ENCODE measurements around the gene RTP3. TPM values are rescaled to one million over a fixed set of nuclear protein-coding genes. Genes with fewer than 3 reads are reported as not detected.
"Not testable (repeated sequence)": the region's sequence is repeated elsewhere in the genome, so short reads cannot be mapped to it uniquely, and the experiment has no call there.

The RTP3 gene
- polyA plus RNA-seq, 2 of the 4 experiments (the other 2 are of a cell fraction), result not detected

DNA sequence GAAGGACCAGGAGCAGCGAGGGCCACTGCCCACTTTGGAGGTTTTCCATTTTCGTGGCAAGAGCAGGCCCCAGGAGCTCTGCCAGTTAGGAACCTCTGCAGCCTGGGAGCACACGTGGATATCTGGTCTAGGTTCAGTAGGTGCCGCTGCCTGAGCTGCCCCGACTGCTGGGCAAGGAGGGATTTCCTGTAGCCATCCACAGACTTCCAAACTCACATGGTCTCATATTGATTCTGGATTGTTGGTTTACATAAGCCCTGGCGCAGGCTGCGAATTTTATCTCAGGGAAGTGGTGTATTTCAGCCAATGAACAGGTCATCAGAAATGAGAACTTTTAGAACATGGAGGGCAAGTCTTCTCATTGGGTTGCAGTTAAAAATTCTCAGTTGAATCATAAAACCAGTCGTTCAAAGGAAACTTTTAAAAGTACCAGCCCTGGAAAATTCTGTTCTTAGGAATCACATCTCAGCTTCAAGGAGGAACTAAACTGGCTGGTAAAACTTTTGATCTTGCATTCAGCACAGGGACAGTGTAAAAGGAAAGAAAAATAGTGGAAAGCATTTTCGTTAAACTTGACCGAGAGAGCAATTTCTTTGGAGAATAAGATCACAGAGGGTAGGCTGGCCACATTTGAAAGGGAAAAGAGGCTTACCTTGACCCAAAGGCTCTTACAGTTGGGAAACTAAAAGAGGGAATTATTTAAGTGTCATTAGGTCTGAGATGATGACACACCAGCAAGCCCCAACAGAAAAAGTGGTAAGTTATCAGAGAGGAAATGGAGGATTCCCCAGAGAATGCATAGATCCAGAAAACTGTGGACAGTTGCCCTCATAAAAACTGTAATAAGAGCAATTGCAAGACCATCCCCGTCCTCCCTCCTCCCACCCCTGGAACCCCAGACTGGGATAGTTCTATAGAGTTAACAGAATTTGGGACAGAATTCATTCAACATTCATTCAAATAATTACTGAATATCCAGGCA lies 6.4 kb upstream of the RTP3 start (continued):
- TF ChIP-seq RARB (CRISPR knock-in tag; IDR thresholded peaks at IDR 0.05) (no peak), CEBPB (IDR thresholded peaks at IDR 0.05) (no peak), POLR2A (IDR thresholded peaks at IDR 0.05; ENCODE audit: low read length) (no peak)

DNA sequence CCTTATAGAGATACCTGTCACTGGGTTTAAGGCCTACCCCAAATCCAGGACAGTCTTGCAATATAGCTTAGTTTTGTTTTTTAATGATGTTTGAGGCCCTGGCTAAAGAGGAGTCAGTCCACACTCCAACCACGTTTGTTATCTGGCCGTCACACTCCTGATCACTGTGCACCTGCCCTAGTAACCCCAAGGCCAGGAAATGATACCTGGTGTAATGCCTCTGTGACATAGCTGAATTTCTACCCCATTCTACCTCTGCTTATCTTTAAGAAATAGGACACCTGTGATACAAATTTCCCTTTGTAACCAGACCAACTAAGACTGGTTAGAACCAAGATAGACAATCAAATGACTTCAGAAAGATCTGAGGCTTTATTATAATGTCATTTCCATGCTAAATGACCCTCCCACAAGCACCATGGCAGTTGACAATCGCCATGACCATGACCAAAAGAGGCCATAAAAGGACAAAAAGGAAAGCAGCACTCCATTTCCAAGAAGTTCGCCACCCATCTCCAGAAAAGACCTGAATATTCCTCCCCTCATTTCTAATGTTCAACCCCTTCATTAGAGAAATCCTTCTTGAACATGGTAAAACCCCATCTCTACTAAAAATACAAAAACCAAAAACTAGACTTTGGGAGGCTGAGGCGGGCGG lies 4.8 kb upstream of the RTP3 start:
- Histone ChIP-seq H3K27ac (no peak overlapping the region), H3K4me1 (no peaks in the 10 kb centered on the region), H3K4me3 (no peak overlapping the region), H3K4me2 (no peak overlapping the region), H3K9me3 (no peaks in the 10 kb centered on the region)
- DNase-seq (ENCODE audit: low read depth in 1 of 2, low spot score in 1 of 2) (no peak), FAIRE-seq (no peak), ATAC-seq (no peak)
- ChIA-PET POLR2A (no interaction called here), CTCF (interaction anchor here (1.2 to 1.7 kb wide), 3 partner anchors 66 to 137 kb away, joined by 3 to 10 read pairs (median 5); no protein-coding TSS in a partner anchor)
- WGBS (ENCODE audit: missing lambda C conversion rate), result 58% methylated on average over 6 of the region's 6 CpGs
- TF ChIP-seq, protein P1, sequence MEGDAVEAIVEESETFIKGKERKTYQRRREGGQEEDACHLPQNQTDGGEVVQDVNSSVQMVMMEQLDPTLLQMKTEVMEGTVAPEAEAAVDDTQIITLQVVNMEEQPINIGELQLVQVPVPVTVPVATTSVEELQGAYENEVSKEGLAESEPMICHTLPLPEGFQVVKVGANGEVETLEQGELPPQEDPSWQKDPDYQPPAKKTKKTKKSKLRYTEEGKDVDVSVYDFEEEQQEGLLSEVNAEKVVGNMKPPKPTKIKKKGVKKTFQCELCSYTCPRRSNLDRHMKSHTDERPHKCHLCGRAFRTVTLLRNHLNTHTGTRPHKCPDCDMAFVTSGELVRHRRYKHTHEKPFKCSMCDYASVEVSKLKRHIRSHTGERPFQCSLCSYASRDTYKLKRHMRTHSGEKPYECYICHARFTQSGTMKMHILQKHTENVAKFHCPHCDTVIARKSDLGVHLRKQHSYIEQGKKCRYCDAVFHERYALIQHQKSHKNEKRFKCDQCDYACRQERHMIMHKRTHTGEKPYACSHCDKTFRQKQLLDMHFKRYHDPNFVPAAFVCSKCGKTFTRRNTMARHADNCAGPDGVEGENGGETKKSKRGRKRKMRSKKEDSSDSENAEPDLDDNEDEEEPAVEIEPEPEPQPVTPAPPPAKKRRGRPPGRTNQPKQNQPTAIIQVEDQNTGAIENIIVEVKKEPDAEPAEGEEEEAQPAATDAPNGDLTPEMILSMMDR (IDR thresholded peaks at IDR 0.05), result no peak
- TF ChIP-seq NFE2L2 (conservative IDR thresholded peaks at IDR 0.05; ENCODE audit: low read length) (no peak), HOXB13 (CRISPR knock-in tag; IDR thresholded peaks at IDR 0.05; ENCODE audit: low read depth) (no peak), GATA3 (IDR thresholded peaks at IDR 0.05; ENCODE audit: borderline replicate concordance) (no peak), BHLHE40 (IDR thresholded peaks at IDR 0.05; ENCODE audit: low read depth, low read length) (no peak), NR3C1 (IDR thresholded peaks at IDR 0.05) (no peak), FOXS1 (CRISPR knock-in tag; IDR thresholded peaks at IDR 0.05) (no peak), HOXB5 (CRISPR knock-in tag; IDR thresholded peaks at IDR 0.05) (no peak), TFCP2L1 (CRISPR knock-in tag; IDR thresholded peaks at IDR 0.05) (no peak)
- TF ChIP-seq, protein P2, sequence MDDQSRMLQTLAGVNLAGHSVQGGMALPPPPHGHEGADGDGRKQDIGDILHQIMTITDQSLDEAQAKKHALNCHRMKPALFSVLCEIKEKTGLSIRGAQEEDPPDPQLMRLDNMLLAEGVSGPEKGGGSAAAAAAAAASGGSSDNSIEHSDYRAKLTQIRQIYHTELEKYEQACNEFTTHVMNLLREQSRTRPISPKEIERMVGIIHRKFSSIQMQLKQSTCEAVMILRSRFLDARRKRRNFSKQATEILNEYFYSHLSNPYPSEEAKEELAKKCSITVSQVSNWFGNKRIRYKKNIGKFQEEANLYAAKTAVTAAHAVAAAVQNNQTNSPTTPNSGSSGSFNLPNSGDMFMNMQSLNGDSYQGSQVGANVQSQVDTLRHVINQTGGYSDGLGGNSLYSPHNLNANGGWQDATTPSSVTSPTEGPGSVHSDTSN (IDR thresholded peaks at IDR 0.05), result no peak

DNA sequence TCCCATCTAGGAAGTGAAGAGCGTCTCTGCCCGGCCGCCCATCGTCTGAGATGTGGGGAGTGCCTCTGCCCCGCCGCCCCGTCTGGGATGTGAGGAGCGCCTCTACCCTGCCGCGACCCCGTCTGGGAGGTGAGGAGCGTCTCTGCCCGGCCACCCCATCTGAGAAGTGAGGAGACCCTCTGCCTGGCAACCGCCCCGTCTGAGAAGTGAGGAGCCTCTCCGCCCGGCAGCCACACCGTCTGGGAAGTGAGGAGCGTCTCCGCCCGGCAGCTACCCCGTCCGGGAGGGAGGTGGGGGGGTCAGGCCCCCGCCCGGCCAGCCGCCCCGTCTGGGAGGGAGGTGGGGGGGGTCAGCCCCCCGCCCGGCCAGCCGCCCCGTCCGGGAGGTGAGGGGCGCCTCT lies 3.3 kb upstream of the RTP3 start:
- H3K4me3 ChIP-seq; H3K4me2 ChIP-seq; ATAC-seq; CTCF ChIA-PET; FAIRE-seq; H3K9me3 ChIP-seq; H3K4me1 ChIP-seq; DNase-seq (ENCODE audit: low read depth in 1 of 2, low spot score in 1 of 2); POLR2A ChIA-PET; H3K27ac ChIP-seq: not testable (repeated sequence)
- 96% methylated on average over 9 of the region's 33 CpGs for WGBS (ENCODE audit: missing lambda C conversion rate)

DNA sequence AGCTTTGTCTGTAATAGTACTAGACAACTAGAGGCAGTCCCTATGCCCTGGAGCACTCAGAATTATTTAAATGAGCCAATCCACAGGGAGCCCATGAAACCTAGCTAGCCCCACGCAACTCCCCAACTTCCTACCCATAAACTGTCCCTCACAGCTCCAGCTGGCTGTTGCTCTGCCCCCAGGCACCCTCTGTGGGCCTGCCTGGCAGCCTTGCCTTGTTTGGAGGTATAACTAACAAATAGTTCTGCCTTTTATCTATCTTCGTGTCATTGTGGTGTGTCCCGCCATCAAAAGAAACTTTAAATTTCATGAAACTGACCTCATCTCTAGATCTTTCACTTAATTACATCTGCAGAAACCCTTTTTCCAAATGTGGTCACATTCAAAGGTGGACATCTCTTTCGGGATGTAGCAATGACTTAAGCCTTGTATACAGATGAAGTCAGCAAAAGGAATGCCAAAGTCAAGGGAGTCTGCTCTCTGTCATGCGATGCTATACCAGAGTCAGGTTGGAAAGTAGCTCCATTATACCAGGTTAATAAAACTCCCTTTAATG lies 1.8 kb upstream of the RTP3 start:
- FAIRE-seq (no peak), DNase-seq (ENCODE audit: low read depth in 1 of 2, low spot score in 1 of 2) (no peak), ATAC-seq (no peak)
- Histone ChIP-seq H3K4me3 (no peak overlapping the region), H3K27ac (no peak overlapping the region), H3K4me1 (no peaks in the 10 kb centered on the region), H3K9me3 (no peaks in the 10 kb centered on the region), H3K4me2 (no peak overlapping the region)
- CTCF ChIA-PET, result interaction anchor here (0.6 to 2.3 kb wide), 4 partner anchors 14 to 1592 kb away, joined by 3 to 11 read pairs (median 4); no protein-coding TSS in a partner anchor
- POLR2A ChIA-PET, result no interaction called here
- WGBS (ENCODE audit: missing lambda C conversion rate), result 58% methylated on average over 5 of the region's 5 CpGs
- TF ChIP-seq JUN (IDR thresholded peaks at IDR 0.05) (no peak), CBX2 (IDR thresholded peaks at IDR 0.05; ENCODE audit: borderline replicate concordance, low read depth) (no peak), EHMT2 (IDR thresholded peaks at IDR 0.05; ENCODE audit: low read depth) (no peak), HOXB5 (CRISPR knock-in tag; IDR thresholded peaks at IDR 0.05) (no peak), FOSL2 (IDR thresholded peaks at IDR 0.05) (no peak), FOSL2 (CRISPR knock-in tag; IDR thresholded peaks at IDR 0.05) (no peak), RARB (CRISPR knock-in tag; IDR thresholded peaks at IDR 0.05) (no peak), EP300 (IDR thresholded peaks at IDR 0.05) (no peak), HEYL (CRISPR knock-in tag; IDR thresholded peaks at IDR 0.05) (no peak), TP53 (CRISPR knock-in tag; IDR thresholded peaks at IDR 0.05) (no peak)
- TF ChIP-seq, protein P3, sequence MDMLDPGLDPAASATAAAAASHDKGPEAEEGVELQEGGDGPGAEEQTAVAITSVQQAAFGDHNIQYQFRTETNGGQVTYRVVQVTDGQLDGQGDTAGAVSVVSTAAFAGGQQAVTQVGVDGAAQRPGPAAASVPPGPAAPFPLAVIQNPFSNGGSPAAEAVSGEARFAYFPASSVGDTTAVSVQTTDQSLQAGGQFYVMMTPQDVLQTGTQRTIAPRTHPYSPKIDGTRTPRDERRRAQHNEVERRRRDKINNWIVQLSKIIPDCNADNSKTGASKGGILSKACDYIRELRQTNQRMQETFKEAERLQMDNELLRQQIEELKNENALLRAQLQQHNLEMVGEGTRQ (IDR thresholded peaks at IDR 0.05), result no peak
- TF ChIP-seq, protein P4, sequence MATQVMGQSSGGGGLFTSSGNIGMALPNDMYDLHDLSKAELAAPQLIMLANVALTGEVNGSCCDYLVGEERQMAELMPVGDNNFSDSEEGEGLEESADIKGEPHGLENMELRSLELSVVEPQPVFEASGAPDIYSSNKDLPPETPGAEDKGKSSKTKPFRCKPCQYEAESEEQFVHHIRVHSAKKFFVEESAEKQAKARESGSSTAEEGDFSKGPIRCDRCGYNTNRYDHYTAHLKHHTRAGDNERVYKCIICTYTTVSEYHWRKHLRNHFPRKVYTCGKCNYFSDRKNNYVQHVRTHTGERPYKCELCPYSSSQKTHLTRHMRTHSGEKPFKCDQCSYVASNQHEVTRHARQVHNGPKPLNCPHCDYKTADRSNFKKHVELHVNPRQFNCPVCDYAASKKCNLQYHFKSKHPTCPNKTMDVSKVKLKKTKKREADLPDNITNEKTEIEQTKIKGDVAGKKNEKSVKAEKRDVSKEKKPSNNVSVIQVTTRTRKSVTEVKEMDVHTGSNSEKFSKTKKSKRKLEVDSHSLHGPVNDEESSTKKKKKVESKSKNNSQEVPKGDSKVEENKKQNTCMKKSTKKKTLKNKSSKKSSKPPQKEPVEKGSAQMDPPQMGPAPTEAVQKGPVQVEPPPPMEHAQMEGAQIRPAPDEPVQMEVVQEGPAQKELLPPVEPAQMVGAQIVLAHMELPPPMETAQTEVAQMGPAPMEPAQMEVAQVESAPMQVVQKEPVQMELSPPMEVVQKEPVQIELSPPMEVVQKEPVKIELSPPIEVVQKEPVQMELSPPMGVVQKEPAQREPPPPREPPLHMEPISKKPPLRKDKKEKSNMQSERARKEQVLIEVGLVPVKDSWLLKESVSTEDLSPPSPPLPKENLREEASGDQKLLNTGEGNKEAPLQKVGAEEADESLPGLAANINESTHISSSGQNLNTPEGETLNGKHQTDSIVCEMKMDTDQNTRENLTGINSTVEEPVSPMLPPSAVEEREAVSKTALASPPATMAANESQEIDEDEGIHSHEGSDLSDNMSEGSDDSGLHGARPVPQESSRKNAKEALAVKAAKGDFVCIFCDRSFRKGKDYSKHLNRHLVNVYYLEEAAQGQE (IDR thresholded peaks at IDR 0.05), result no peak
- TF ChIP-seq, protein P5, sequence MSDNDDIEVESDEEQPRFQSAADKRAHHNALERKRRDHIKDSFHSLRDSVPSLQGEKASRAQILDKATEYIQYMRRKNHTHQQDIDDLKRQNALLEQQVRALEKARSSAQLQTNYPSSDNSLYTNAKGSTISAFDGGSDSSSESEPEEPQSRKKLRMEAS (IDR thresholded peaks at IDR 0.05), result no peak

Data from A549 (cell line).